ENCODE results near the gene DDAH1.

Gene DDAH1

DNA sequence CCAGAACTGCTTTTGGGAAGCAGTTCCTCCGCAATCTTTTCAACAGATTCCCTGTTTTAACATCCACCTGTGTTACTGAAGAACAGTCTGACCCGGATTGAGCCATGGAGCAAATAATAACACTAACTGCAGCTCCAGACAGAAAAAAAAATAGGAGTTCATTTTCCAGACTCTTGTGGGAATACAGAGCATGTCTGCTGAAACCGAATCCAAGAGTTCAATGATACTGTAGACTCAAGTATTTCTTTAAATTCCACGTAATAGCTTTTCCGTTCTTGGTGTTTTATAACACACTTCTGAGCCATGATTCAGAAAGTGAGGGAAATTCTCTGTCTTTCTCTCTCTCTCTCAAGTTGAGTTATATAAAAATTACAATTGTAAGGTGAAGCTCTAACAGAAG is 60.6 kb downstream of the DDAH1 start:
- H3K4me1 ChIP-seq (ENCODE audit: control insufficient read depth, low read length), result no peaks in the 10 kb centered on the region
- H4K20me1 ChIP-seq (ENCODE audit: control insufficient read depth, insufficient read depth, low read depth, low read length), result no peaks in the 10 kb centered on the region
- H3K79me2 ChIP-seq (ENCODE audit: control insufficient read depth, low read length), result no peaks in the 10 kb centered on the region
- no peaks in the 10 kb centered on the region for H3K9me2 ChIP-seq (replicated peaks; ENCODE audit: control insufficient read depth, low read length)
- H3K36me3 ChIP-seq (ENCODE audit: control insufficient read depth, low read length), result no peaks in the 10 kb centered on the region
- no peak overlapping the region for H3K4me2 ChIP-seq (ENCODE audit: low read length)
- TF ChIP-seq EZH2phosphoT487 (IDR thresholded peaks at IDR 0.05; ENCODE audit: borderline replicate concordance, low read length), result no peak
- TF ChIP-seq, protein P1, sequence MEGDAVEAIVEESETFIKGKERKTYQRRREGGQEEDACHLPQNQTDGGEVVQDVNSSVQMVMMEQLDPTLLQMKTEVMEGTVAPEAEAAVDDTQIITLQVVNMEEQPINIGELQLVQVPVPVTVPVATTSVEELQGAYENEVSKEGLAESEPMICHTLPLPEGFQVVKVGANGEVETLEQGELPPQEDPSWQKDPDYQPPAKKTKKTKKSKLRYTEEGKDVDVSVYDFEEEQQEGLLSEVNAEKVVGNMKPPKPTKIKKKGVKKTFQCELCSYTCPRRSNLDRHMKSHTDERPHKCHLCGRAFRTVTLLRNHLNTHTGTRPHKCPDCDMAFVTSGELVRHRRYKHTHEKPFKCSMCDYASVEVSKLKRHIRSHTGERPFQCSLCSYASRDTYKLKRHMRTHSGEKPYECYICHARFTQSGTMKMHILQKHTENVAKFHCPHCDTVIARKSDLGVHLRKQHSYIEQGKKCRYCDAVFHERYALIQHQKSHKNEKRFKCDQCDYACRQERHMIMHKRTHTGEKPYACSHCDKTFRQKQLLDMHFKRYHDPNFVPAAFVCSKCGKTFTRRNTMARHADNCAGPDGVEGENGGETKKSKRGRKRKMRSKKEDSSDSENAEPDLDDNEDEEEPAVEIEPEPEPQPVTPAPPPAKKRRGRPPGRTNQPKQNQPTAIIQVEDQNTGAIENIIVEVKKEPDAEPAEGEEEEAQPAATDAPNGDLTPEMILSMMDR (IDR thresholded peaks at IDR 0.05; ENCODE audit: low read depth, low read length, poor library complexity, severe bottlenecking), result no peak
- no peaks in the 10 kb centered on the region for H3F3A ChIP-seq (ENCODE audit: control insufficient read depth, insufficient read depth)
- no peak overlapping the region for H3K27ac ChIP-seq (ENCODE audit: low read depth, low read length)
- no peak overlapping the region for H3K4me3 ChIP-seq (ENCODE audit: low read length)
- H3K9me3 ChIP-seq (ENCODE audit: control insufficient read depth, insufficient read depth, low read length), result no peaks in the 10 kb centered on the region
- H3K27me3 ChIP-seq (ENCODE audit: control insufficient read depth, low read length), result no peaks in the 10 kb centered on the region

- H3K79me2 ChIP-seq (ENCODE audit: control insufficient read depth, low read length), result no peaks in the 10 kb centered on the region
- no peaks in the 10 kb centered on the region for H3K9me2 ChIP-seq (replicated peaks; ENCODE audit: control insufficient read depth, low read length)
- no peaks in the 10 kb centered on the region for H3K4me1 ChIP-seq (ENCODE audit: control insufficient read depth, low read length)
- no peaks in the 10 kb centered on the region for H4K20me1 ChIP-seq (ENCODE audit: control insufficient read depth, insufficient read depth, low read depth, low read length)
- H3K27ac ChIP-seq (ENCODE audit: low read depth, low read length), result no peak overlapping the region
- H3K4me3 ChIP-seq (ENCODE audit: low read length), result no peak overlapping the region
- TF ChIP-seq, protein P1 (IDR thresholded peaks at IDR 0.05; ENCODE audit: low read depth, low read length, poor library complexity, severe bottlenecking), result no peak
- TF ChIP-seq EZH2phosphoT487 (IDR thresholded peaks at IDR 0.05; ENCODE audit: borderline replicate concordance, low read length), result no peak
- H3K4me2 ChIP-seq (ENCODE audit: low read length), result no peak overlapping the region
- no peaks in the 10 kb centered on the region for H3K9me3 ChIP-seq (ENCODE audit: control insufficient read depth, insufficient read depth, low read length)
- no peaks in the 10 kb centered on the region for H3K36me3 ChIP-seq (ENCODE audit: control insufficient read depth, low read length)
- H3F3A ChIP-seq (ENCODE audit: control insufficient read depth, insufficient read depth), result no peaks in the 10 kb centered on the region
- H3K27me3 ChIP-seq (ENCODE audit: control insufficient read depth, low read length), result no peaks in the 10 kb centered on the region
These were observed 66.4 kb downstream of the DDAH1 start for GRCh38 chr1:85398391-85399064.

DNA sequence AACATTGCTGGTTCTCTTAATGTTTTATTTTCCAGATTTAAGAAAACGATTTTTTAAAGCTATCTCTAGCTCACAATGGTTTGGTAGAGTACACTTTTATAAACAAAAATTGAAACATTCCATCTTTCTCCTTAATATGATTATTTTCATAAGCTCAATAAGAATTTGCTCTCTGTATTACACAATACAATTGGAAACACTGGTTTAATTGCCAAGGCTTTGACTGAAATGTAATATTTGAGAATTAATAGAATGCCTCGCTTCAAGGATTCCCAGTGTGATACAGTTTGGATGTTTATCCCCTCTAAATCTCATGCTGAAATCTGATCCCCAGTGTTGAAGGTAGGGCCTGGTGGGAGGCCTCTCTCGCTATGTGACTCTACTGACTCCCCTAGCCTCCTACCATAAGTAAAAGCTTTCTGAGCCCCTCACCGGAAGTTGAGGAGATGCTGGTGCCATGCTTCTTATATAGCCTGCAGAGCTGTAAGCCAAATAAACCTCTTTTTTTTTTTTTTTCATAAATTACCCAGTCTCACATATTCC is 67.4 kb downstream of the DDAH1 start:
- TF ChIP-seq, protein P1 (IDR thresholded peaks at IDR 0.05; ENCODE audit: low read depth, low read length, poor library complexity, severe bottlenecking), result no peak
- no peak for TF ChIP-seq EZH2phosphoT487 (IDR thresholded peaks at IDR 0.05; ENCODE audit: borderline replicate concordance, low read length)
- H3K36me3 ChIP-seq (ENCODE audit: control insufficient read depth, low read length), result no peaks in the 10 kb centered on the region
- H4K20me1 ChIP-seq (ENCODE audit: control insufficient read depth, insufficient read depth, low read depth, low read length), result no peaks in the 10 kb centered on the region
- no peaks in the 10 kb centered on the region for H3F3A ChIP-seq (ENCODE audit: control insufficient read depth, insufficient read depth)
- H3K27ac ChIP-seq (ENCODE audit: low read depth, low read length), result no peak overlapping the region
- H3K27me3 ChIP-seq (ENCODE audit: control insufficient read depth, low read length), result no peaks in the 10 kb centered on the region
- H3K4me3 ChIP-seq (ENCODE audit: low read length), result no peak overlapping the region
- H3K79me2 ChIP-seq (ENCODE audit: control insufficient read depth, low read length), result no peaks in the 10 kb centered on the region
- H3K4me1 ChIP-seq (ENCODE audit: control insufficient read depth, low read length), result no peaks in the 10 kb centered on the region
- no peak overlapping the region for H3K4me2 ChIP-seq (ENCODE audit: low read length)
- H3K9me3 ChIP-seq (ENCODE audit: control insufficient read depth, insufficient read depth, low read length), result no peaks in the 10 kb centered on the region
- no peaks in the 10 kb centered on the region for H3K9me2 ChIP-seq (replicated peaks; ENCODE audit: control insufficient read depth, low read length)
